ENCODE data around the gene NLGN4X.

The NLGN4X gene

GRCh38 chrX:6024204-6024603 is 204.5 kb downstream of the NLGN4X start:
- Histone ChIP-seq H3K4me2 (ENCODE audit: low read depth, low read length) (no peak overlapping the region), H2AFZ (ENCODE audit: low read length) (no peak overlapping the region), H3K79me2 (ENCODE audit: low read length) (no peaks in the 10 kb centered on the region), H3K4me3 (ENCODE audit: low read length) (no peak overlapping the region), H4K20me1 (ENCODE audit: insufficient read depth, low read length) (no peaks in the 10 kb centered on the region), H3K27me3 (replicated peaks; ENCODE audit: insufficient read depth, low read length) (no peaks in the 10 kb centered on the region), H3K9ac (ENCODE audit: low read length) (no peak overlapping the region), H3K36me3 (replicated peaks; ENCODE audit: insufficient read depth, low read length) (no peaks in the 10 kb centered on the region), H3K9me3 (replicated peaks; ENCODE audit: insufficient read depth, low read length) (no peaks in the 10 kb centered on the region), H3F3A (ENCODE audit: insufficient read depth, low read length) (no peaks in the 10 kb centered on the region), H3K9me2 (replicated peaks; ENCODE audit: insufficient read depth, low read length) (no peaks in the 10 kb centered on the region), H3K27ac (ENCODE audit: low read length) (no peak overlapping the region), H3K4me1 (ENCODE audit: low read length) (no peaks in the 10 kb centered on the region)
- DNase-seq, result no peak
- no peak for TF ChIP-seq EZH2phosphoT487 (IDR thresholded peaks at IDR 0.05; ENCODE audit: low read length)
- no peak for TF ChIP-seq CTCF (IDR thresholded peaks at IDR 0.05; ENCODE audit: low read length)
- TF ChIP-seq EZH2 (optimal IDR thresholded peaks at IDR 0.05; ENCODE audit: low read depth, low read length), result no peak

- Histone ChIP-seq H3K9me3 (replicated peaks; ENCODE audit: insufficient read depth, low read length) (no peaks in the 10 kb centered on the region), H3K9me2 (replicated peaks; ENCODE audit: insufficient read depth, low read length) (no peaks in the 10 kb centered on the region), H3F3A (ENCODE audit: insufficient read depth, low read length) (no peaks in the 10 kb centered on the region), H4K20me1 (ENCODE audit: insufficient read depth, low read length) (no peaks in the 10 kb centered on the region), H3K9ac (ENCODE audit: low read length) (no peak overlapping the region), H2AFZ (ENCODE audit: low read length) (no peak overlapping the region), H3K4me3 (ENCODE audit: low read length) (no peak overlapping the region), H3K27me3 (replicated peaks; ENCODE audit: insufficient read depth, low read length) (no peaks in the 10 kb centered on the region), H3K79me2 (ENCODE audit: low read length) (no peaks in the 10 kb centered on the region), H3K4me2 (ENCODE audit: low read depth, low read length) (no peak overlapping the region), H3K4me1 (ENCODE audit: low read length) (no peaks in the 10 kb centered on the region), H3K27ac (ENCODE audit: low read length) (no peak overlapping the region), H3K36me3 (replicated peaks; ENCODE audit: insufficient read depth, low read length) (no peaks in the 10 kb centered on the region)
- peak; percentile 15 for DNase-seq
- TF ChIP-seq EZH2phosphoT487 (IDR thresholded peaks at IDR 0.05; ENCODE audit: low read length) (no peak), CTCF (IDR thresholded peaks at IDR 0.05; ENCODE audit: low read length) (peak; percentile 65), EZH2 (optimal IDR thresholded peaks at IDR 0.05; ENCODE audit: low read depth, low read length) (no peak)
Measured at GRCh38 chrX:6021316-6022091, 207.2 kb downstream of the NLGN4X start.

- no peak for TF ChIP-seq EZH2phosphoT487 (IDR thresholded peaks at IDR 0.05; ENCODE audit: low read length)
- no peak for TF ChIP-seq EZH2 (optimal IDR thresholded peaks at IDR 0.05; ENCODE audit: low read depth, low read length)
- no peak for TF ChIP-seq CTCF (IDR thresholded peaks at IDR 0.05; ENCODE audit: low read length)
Measured at GRCh38 chrX:6019076-6019475, 209.6 kb downstream of the NLGN4X start.

More at GRCh38 chrX:6019076-6019475, 209.6 kb downstream of the NLGN4X start:
- no peaks in the 10 kb centered on the region for H3K36me3 ChIP-seq (replicated peaks; ENCODE audit: insufficient read depth, low read length)
- no peaks in the 10 kb centered on the region for H3K9me2 ChIP-seq (replicated peaks; ENCODE audit: insufficient read depth, low read length)
- no peaks in the 10 kb centered on the region for H4K20me1 ChIP-seq (ENCODE audit: insufficient read depth, low read length)
- no peak overlapping the region for H3K9ac ChIP-seq (ENCODE audit: low read length)
- no peak for DNase-seq
- no peaks in the 10 kb centered on the region for H3K27me3 ChIP-seq (replicated peaks; ENCODE audit: insufficient read depth, low read length)
- H3F3A ChIP-seq (ENCODE audit: insufficient read depth, low read length), result no peaks in the 10 kb centered on the region
- no peak overlapping the region for H3K4me2 ChIP-seq (ENCODE audit: low read depth, low read length)
- H3K27ac ChIP-seq (ENCODE audit: low read length), result no peak overlapping the region
- no peak overlapping the region for H3K4me3 ChIP-seq (ENCODE audit: low read length)
- no peak overlapping the region for H2AFZ ChIP-seq (ENCODE audit: low read length)
- H3K79me2 ChIP-seq (ENCODE audit: low read length), result no peaks in the 10 kb centered on the region
- H3K9me3 ChIP-seq (replicated peaks; ENCODE audit: insufficient read depth, low read length), result no peaks in the 10 kb centered on the region
- no peaks in the 10 kb centered on the region for H3K4me1 ChIP-seq (ENCODE audit: low read length)
